HG03060 (cell line): ENCODE measurements around the gene LSM7.

Experiments used
- ATAC-seq: cut with Tn5 transposase; IDR thresholded peaks from one replicate; pipeline ENCODE4 v1.9.1; 2021; ENCODE audit warnings: low read depth, moderate number of reproducible peaks; ENCODE audit not compliant: unreplicated experiment

The LSM7 gene

GRCh38 chr19:2325281-2326046 is 2.9 kb downstream of the LSM7 start:
- no peak for ATAC-seq

- no peak for ATAC-seq
These were observed 4.0 kb downstream of the LSM7 start for GRCh38 chr19:2324220-2324948.

DNA sequence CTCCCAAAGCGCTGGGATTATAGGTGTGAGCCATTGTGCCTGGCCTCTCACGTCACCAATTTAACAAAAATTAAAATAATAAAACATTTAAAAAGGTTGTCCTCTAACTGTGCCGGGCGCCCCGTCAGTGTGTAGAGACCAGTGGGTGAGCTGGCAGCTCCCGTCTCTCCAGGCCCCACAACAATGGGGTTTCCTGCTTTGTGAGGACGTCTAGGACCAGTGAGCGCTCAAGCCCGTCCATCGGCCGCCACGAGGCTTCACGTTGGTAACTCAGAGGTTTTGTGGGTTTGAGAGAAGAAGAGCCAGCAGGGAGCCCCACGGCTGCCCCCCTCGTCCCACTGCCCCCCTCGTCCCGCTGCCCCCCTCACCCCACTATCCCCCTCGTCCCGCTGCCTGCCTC is 4.7 kb downstream of the LSM7 start:
- ATAC-seq: no peak

- ATAC-seq: no peak
These were observed 6.7 kb downstream of the LSM7 start for GRCh38 chr19:2321565-2322283.

GRCh38 chr19:2320939-2321338 is 7.4 kb downstream of the LSM7 start:
- ATAC-seq: no peak

GRCh38 chr19:2320049-2320448 is 8.3 kb downstream of the LSM7 start:
- ATAC-seq: no peak

DNA sequence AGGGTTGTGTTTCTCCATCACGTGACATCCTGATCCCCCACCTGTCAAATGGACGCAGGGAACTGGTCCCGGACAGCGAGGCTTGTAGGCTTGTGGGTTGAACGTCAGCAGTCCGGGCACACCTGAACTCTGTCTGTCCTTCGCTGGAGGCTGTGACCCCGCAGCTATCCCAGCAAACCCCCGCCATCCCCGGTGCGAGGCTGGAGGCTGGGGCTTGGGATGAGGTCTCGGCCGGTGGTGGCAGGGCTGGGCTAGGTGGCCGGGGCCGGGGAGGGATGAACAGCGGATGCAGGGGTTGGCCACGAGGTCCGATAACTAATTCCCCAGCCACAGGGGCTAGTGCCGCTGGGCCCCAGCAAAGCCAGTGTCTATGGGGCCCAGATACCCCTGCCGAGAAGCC is 8.8 kb downstream of the LSM7 start:
- ATAC-seq: no peak

DNA sequence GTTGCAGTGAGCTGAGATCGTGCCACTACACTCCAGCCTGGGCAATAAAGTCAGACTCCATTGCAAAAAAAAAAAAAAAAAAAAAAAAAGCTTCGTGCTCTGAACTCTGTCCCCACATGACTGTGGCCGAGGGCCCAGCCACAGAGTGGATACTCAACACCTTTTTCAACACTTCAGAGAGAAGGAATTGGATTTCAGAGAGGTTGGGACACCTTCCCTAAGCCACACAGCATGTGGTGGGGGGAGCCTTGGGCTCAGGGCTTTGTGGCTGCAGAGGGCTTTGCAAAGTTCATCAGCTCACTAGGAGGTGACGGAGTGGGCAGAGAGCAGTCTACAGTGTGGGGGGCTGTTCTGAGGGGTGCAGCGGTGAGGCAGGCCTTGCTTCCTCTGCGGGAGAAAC is 9.5 kb downstream of the LSM7 start:
- ATAC-seq: no peak

- no peak for ATAC-seq
These were observed 10.6 kb downstream of the LSM7 start for GRCh38 chr19:2317756-2318155.

DNA sequence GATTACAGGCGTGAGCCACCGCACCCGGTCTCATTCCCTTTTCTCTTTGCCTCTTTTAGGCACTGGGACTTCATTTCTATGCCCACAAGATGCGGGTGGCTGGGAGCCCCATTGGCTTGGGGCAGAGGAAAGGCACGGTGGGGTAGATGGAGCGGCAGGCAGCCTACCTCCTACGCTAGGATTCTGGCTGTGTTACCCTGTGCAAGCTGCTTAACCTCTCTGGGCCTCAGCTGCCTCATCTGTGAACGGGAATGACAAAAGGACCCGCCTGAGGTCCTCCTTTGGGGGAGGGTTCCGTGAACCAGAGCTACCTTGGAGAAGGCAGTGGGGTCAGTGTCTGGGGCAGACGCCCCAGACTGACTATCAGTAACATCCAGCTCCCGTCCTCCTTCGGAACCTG is 11.1 kb downstream of the LSM7 start:
- no peak for ATAC-seq

DNA sequence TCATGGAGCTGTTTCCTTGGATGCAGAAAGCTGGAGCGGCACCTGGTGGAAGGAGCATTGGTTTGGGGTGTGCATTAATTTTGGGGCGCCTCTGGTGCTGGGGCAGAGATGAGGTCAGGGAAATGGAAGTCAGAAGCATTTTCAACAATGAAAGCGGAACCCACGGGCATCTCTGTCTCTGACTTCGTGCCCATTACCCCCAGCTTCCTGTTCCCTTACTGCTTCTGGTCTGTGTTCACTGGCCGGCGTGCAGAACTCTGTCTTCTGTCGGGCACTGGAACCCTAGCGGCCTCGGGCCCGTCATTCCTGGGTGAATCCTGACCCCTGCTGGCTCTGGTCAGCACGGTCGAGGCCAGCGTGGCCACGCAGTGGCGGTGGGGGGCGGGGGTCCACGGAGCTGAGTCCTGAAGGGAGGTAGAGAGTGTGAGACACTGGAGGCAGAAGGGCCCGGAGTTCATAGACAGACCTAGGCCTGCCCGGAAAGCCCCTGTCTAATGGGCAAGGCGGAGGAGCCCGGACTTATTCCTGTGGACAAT is 12.5 kb downstream of the LSM7 start:
- ATAC-seq: no peak

- no peak for ATAC-seq
These were observed 13.1 kb downstream of the LSM7 start for GRCh38 chr19:2315121-2315817.

DNA sequence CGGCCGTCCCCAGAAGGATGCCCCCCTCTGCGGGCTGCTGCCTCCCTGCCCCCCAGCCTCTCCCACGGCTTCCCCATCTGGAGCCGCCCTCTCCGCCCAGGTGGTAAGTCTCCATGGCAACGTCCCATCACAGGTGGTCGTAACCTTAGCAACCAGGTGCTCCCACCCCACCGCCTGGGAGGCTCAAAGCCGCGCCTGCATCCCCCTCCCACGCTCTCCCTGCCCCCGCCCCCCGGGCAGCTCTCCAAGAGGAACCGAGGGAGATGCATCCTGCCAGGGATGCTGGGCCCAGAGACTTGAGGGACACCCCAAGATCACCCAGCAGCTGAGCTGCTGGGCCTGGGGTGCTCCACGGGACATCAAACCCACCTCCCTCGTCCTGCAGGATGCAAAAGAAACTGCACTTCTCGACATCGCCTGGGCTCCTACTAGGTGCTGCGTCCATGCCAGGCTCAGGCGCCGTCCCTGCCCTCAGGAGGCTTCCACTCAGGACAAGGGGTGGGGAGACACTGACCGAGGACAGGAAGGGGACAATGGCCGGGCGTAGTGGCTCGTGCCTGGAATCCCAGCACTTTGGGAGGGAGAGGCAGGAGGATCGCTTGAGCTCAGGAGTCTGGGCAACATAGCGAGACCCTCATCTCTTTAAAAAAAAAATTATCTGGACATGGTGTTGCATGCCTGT is 15.4 kb downstream of the LSM7 start:
- no peak for ATAC-seq

DNA sequence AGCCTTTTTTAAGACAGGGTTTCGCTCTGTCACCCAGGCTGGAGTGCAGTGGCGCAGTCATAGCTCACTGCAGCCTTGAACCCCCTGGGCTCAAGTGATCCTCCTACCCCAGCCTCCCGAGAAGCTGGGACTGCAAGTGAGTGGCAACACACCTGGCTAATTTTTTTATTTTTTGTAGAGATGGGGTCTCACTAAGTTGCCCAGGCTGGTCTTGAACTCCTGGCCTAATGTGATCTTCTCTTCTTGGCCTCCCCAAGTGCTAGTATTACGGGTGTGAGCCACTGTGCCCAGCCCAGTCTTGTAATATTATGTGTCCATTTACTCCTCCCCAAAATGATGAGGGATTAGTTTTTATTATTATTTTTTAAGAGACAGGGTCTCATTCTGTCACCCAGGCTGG is 17.3 kb downstream of the LSM7 start:
- no peak for ATAC-seq

- ATAC-seq: no peak
These were observed 18.5 kb downstream of the LSM7 start for GRCh38 chr19:2309734-2310362.

DNA sequence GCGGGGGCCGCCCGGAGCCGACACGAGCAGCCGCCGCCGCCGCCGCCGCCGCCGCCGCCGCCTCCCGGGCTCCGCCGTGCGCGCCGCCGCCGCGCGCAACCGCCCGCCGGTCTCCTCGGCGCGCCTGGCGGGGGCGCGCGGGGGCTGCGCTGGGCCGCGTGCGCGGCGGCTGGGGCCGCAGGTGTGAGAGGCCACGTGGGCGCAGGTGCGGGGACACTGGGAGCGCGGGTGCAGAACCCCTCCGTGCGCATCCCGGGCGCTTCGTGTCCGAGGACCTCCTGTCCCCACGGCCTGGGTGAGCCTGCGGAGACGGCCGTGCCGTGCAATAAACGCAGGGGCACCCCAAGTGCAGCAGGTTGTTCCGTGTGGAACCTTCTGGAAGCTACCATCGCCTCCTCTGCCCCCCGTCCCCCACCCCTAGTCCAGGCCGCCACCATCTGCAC is 20.3 kb downstream of the LSM7 start, which contains the start of gene LINGO3:
Gene LINGO3, minus strand, starts transcription at position 41 of the 443 bp plus-strand sequence. CDS start 16,378 bp downstream, outside the sequence.
- ATAC-seq: no peak

- no peak for ATAC-seq
These were observed 20.8 kb downstream of the LSM7 start for GRCh38 chr19:2307518-2308012.

GRCh38 chr19:2306971-2307370 is 21.4 kb downstream of the LSM7 start:
- no peak for ATAC-seq

DNA sequence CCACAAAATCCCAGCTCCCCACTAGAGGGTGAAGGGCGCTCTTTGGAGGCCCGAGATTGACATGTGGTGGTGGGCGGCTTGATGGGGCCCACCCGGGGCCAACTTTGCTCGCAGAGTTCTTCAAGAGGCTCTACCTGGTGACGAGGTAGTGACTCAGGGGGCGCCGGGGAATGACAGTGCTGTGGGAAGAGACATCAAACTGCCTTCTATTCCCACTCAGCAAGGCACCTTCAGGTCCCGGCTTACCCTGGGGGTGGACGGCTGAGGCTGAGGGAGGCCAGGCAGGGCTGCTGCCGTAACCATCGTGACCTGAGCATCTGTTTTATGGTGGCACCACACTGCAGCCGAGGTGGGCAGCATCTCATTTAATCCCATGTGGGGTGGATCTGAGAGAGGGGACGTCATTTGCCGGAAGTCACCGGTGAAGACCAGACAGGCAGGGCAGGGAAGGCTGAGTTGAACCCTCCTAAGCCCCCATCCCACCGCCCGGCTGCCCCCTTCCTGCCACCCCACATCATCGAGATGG is 22.0 kb downstream of the LSM7 start:
- ATAC-seq: no peak
